Duodenal mucosa (tissue), 2 donors: ENCODE data around the gene TEX19.
A peak's percentile ranks its signal among the peaks of the same experiment; 100 is the strongest.
"Not testable (repeated sequence)": the region's sequence is repeated elsewhere in the genome, so short reads cannot be mapped to it uniquely, and the experiment has no call there.

Experiments
- H3K27ac ChIP-seq: one replicate; pipeline ENCODE4 v1.7.0; 2013; ENCODE audit warnings: low read depth, low read length
- H3K27me3 ChIP-seq, 2 donors: one replicate each; pipeline ENCODE4 v1.7.0; 2013; ENCODE audit warnings: low read length in 2 of 2, control low read depth in 1 of 2; ENCODE audit not compliant: insufficient read depth in 2 of 2, control insufficient read depth in 1 of 2
- H3K36me3 ChIP-seq, 2 donors: one replicate each; pipeline ENCODE4 v1.7.0; 2013; ENCODE audit warnings: low read length in 2 of 2, control low read depth in 1 of 2; ENCODE audit not compliant: insufficient read depth in 2 of 2, control insufficient read depth in 1 of 2
- H3K4me1 ChIP-seq, 2 donors: one replicate each; pipeline ENCODE4 v1.7.0; 2013; ENCODE audit warnings: low read length in 2 of 2, control low read depth in 1 of 2; ENCODE audit not compliant: insufficient read depth in 2 of 2, control insufficient read depth in 1 of 2
- H3K4me3 ChIP-seq, 2 donors: one replicate each; pipeline ENCODE4 v1.7.0; 2013; ENCODE audit warnings: low read length in 2 of 2, low read depth in 1 of 2
- H3K9ac ChIP-seq, 2 donors: one replicate each; pipeline ENCODE4 v1.7.0; 2013; ENCODE audit warnings: low read length in 2 of 2, low read depth in 1 of 2
- H3K9me3 ChIP-seq, 2 donors: one replicate each; pipeline ENCODE4 v1.7.0; 2013; ENCODE audit warnings: low read length in 2 of 2, control low read depth in 1 of 2; ENCODE audit not compliant: control insufficient read depth in 1 of 2

The TEX19 gene

DNA sequence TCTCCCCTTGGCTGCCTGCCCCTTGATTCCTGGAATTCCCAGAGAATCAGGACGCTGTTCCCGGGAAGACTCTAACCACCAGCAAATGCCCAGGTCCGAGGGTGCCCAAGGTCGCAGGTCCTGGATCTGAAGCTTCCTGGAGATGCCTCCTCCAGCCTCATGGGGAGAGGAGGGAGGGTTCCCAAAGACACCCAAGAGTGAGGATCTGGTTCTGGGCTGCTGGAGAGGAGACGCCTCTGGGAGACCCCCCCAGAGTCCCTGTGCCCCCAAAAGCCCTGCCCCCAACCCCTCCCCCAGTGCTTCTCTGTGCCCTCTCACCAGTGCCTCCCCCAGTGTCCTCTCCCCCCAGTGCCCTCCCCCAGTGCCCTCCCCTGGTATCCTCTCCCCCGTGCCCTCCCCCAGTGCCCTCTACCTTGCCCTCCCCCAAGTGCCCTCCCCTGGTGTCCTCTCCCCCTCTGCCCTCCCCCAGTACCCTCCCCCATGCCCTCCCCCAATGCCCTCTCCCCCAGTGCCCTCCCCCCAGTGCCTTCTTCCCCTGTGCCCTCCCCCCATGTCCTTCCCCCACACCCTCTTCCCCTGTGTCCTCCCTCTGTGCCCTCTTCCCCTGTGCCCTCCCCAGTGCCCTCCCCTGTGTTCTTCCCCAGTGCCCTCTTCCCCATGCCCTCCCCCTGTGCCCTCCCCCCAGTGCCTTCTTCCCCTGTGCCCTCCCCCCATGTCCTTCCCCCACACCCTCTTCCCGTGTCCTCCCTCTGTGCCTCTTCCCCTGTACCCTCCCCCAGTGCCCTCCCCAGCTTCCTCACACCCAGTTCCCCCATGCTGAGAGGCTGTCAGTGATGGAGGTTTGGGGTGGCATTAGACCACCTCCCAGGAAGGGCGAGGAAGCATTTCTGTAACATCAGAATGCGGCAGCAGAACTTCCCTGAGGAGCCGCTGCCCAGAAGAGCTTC lies 19.1 kb upstream of the TEX19 start:
- no peaks in the 10 kb centered on the region for H3K36me3 ChIP-seq
- no peaks in the 10 kb centered on the region for H3K27me3 ChIP-seq
- H3K4me3 ChIP-seq = peak overlapping the region; percentile 60 to 67
- no peaks in the 10 kb centered on the region for H3K9me3 ChIP-seq
- peak overlapping the region; percentile 55 to 57 for H3K9ac ChIP-seq
- H3K27ac ChIP-seq = no peak overlapping the region
- peaks cover 12 to 18% of the 10 kb centered on the region in 2 donors for H3K4me1 ChIP-seq

DNA sequence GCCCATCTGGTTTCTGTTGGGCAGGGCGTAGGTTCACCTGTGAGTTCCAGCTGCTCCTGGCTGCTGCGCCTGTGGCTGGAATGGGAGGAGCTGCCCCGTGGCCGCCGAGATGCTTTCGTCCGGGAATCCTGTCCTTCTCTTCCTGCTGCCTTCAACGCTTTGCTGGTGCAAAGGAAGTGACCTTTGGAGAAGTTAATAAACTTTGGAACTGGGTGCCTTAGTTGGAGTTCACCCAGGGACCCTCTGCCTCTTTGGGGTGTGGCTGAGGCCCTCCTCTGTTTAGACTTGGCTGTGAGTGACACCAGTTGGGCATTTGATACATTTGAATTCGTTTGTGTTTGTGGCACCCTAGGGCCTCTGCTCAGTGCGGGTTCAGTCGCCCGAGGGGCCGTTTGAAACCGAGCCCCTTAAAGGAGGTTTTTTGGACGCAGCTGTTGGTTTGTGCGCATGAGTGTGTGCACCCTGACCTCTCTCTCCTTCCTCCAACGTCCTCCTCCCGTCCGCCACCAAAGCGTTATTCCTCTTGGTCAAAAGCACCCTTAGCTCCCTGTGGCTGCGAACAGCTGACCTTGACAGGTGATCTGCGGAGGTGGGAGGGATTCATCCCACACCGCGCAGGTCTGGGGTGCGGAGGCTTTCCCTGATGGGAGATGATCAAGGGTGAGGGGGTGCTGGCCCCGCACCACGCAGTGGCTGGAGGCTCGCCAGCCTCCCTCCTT lies 16.5 kb upstream of the TEX19 start:
- Histone ChIP-seq H3K4me3 (no peak overlapping the region), H3K27me3 (no peaks in the 10 kb centered on the region), H3K9ac (no peak overlapping the region), H3K27ac (no peak overlapping the region), H3K9me3 (no peaks in the 10 kb centered on the region), H3K36me3 (no peaks in the 10 kb centered on the region), H3K4me1 (peaks cover 12% of the 10 kb centered on the region in 2 donors)

DNA sequence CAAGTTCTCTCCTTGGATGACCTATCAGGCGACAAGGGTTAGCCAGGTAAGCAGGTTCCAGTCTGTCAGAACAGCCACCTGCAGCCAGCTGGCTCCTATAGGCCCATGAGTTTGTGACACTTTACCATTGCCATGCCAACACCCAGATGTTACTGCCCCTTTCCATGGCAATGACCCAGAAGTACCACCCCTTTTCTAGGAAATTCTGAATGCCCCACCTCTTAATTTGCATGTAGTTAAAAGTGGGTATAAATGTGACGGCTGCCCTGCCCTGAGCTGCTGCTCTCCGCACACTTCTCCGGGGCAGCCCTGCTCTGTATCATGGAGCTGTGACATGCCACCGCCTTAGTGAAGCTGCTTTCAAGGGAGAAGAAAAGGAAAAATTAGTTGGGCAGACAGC lies 15.5 kb upstream of the TEX19 start:
- Histone ChIP-seq H3K9me3 (no peaks in the 10 kb centered on the region), H3K9ac (no peak overlapping the region), H3K4me1 (peaks cover 11 to 12% of the 10 kb centered on the region in 2 donors), H3K27me3 (no peaks in the 10 kb centered on the region), H3K27ac (no peak overlapping the region), H3K36me3 (no peaks in the 10 kb centered on the region), H3K4me3 (no peak overlapping the region)

DNA sequence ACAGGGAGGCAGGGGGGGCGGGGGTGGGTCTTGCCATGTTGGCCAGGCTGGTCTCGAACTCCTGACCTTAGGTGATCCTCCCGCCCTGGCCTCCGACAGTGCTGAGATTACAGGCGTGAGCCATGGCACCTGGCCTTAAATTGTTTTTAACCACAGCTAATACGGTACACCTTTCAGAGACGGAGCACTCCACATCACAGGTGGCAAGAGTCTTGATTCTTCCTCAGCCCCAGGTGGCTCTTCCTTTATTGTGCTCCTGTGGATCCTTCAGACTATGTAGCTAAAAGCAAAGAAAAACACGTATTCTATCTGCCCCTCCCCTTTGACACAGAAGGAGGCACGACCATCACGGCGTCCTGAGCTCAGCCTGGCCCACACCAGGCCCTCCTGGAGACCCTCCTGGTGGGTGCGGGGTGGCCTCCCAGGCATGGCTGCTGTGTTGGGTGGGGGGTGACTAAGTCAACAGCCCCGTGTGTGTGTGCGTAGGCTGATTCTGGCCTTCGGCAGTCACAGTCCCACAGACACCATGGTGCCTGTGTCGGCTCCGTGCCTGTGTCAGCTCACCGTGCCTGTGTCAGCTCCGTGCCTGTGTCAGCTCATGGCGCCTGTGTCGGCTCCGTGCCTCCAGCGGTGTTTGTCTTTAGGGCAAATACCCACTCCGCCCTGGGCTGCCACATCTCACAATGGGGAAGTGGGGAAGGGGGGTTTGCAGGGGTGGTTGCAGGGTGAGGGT lies 14.7 kb upstream of the TEX19 start:
- Histone ChIP-seq H3K36me3 (no peaks in the 10 kb centered on the region), H3K9me3 (no peaks in the 10 kb centered on the region), H3K4me1 (peaks cover 3 to 4% of the 10 kb centered on the region in 2 donors), H3K4me3 (no peak overlapping the region), H3K27ac (no peak overlapping the region), H3K9ac (no peak overlapping the region), H3K27me3 (peaks cover under 1 to 6% of the 10 kb centered on the region in 2 donors)

DNA sequence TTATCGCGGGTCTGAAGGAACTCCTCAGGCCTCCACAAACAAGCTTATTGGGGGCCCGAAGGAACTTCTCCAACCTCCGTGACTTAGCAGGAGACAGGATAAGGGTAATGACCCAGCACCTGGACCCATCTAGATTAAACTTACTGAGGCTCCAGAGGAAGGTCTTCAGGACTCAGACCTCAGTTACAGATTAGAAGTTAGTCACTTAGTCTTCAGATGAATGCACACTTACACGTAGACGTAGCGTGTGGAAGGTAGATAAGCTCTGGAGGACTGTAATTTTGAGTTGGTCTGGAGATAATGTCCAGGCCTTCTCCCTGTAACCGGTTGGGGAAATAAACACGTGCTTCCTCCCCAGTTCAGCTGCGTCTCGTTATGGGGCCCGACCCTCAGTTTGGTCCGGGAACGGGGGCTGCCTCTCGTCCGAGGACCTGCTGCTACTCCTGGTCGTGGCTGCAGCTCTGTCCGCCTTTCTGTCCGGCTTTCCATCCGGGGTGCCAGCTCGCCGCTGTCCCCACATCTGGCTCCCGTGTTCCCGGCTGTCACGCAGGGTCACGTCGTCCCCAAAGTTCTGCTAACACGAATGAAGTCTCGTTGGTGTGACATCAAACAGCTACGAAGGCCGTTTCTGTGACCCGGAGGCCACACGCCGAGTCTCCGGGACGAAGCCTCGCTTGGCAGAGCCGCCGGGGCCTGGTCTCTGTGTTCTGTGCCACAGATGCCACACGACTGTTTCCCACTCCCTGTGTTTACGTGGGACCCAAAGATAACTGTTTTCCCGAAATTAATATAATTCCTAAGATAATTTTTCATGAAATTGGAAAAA lies 13.7 kb upstream of the TEX19 start:
- no peak overlapping the region for H3K27ac ChIP-seq
- H3K36me3 ChIP-seq = no peaks in the 10 kb centered on the region
- H3K4me1 ChIP-seq = no peaks in the 10 kb centered on the region
- no peak overlapping the region for H3K9ac ChIP-seq
- peaks cover 5 to 7% of the 10 kb centered on the region in 2 donors for H3K27me3 ChIP-seq
- no peak overlapping the region for H3K4me3 ChIP-seq
- H3K9me3 ChIP-seq = no peaks in the 10 kb centered on the region

DNA sequence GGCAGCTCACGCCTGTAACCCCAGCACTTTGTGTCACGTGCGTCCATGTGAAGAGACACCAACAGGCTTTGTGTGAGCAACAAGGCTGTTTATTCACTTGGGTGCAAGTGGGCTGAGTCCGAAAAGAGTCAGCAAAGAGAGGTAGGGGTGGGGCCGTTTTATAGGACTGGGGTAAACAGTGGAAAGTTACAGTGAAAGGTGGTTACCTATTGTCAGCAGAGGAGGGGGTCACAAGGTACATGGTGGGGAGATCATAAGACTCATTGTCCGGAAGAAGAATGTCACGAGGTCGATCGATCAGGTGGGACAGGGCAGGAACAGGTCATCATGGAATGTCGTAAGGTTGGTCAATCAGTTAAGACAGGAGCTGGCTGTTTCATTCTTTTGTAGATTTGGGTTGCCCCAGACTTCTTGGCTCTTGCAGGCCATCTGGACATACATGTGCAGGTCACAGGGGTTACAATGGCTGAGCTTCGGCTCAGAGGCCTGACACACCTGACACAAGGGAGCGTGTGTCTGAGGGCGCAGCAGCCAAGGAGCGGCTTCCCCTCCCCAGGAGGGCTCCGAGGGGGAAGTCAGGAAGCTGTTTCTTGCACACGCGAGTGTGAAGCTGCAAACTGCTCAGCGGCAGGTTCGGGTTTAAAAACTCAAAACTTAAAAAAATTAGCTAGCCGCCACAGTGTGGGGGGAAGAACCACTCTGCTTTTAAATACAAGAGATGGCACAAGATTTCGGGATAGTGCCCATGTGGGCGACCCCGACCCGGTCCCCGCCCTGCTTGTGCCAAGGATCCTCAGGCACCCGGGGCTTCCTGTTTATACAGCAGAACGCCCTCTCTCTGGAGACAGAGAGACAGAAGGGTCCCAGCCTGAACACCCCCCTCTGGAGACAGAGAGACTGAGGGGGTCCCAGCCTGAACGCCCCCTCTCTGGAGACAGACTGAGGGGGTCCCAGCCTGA lies 12.4 kb upstream of the TEX19 start:
- no peak overlapping the region for H3K27ac ChIP-seq
- H3K9ac ChIP-seq = no peak overlapping the region
- no peaks in the 10 kb centered on the region for H3K36me3 ChIP-seq
- H3K4me3 ChIP-seq = no peak overlapping the region
- no peaks in the 10 kb centered on the region for H3K9me3 ChIP-seq
- H3K4me1 ChIP-seq = no peaks in the 10 kb centered on the region
- H3K27me3 ChIP-seq = peaks cover 5 to 11% of the 10 kb centered on the region in 2 donors

DNA sequence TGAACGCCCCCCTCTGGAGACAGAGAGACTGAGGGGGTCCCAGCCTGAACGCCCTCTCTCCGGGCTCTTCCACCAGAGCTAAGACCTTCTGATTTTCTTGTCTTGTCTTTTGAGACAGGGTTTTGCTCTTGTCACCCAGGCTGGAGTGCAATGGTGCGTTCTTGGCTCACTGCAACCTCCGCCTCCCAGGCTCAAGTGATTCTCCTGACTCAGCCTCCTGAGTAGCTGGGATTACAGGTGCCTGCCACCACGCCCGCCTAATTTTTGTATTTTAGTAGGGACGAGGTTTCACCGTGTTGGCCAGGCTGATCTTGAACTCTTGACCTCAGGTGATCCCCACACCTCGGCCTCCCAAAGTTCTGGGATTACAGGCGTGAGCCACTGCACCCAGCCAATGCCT lies 11.1 kb upstream of the TEX19 start:
- peaks cover 5 to 11% of the 10 kb centered on the region in 2 donors for H3K27me3 ChIP-seq
- H3K4me1 ChIP-seq, H3K27ac ChIP-seq: not testable (repeated sequence)

DNA sequence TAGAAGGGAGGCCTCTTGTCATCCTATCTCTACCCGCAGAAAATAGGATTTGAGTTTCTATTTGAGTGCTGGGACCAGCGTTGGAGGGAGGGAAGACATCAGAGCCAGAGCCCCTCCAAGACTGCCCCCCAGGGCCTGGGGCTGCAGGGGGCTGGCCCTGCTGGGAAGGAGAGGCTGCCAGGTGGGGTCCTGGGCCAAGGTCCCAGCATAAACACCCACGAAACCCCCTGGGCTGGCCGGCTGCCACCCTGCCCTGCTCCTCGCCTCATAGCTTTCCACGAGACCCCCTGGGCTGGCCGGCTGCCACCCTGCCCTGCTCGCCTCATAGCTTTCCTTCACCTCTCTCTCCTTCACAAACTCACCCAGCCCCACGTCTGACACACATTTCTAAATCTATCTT lies 10.6 kb upstream of the TEX19 start:
- H3K9me3 ChIP-seq = no peaks in the 10 kb centered on the region
- H3K27me3 ChIP-seq = peaks cover 5 to 11% of the 10 kb centered on the region in 2 donors
- H3K27ac ChIP-seq = no peak overlapping the region
- no peaks in the 10 kb centered on the region for H3K36me3 ChIP-seq
- no peak overlapping the region for H3K4me3 ChIP-seq
- peaks cover 0 to 5% of the 10 kb centered on the region in 2 donors for H3K4me1 ChIP-seq
- H3K9ac ChIP-seq = no peak overlapping the region

More for the DNA sequence above, 11.1 kb upstream of the TEX19 start:
- not testable (repeated sequence) for H3K36me3 ChIP-seq, H3K9me3 ChIP-seq, H3K9ac ChIP-seq, H3K4me3 ChIP-seq

DNA sequence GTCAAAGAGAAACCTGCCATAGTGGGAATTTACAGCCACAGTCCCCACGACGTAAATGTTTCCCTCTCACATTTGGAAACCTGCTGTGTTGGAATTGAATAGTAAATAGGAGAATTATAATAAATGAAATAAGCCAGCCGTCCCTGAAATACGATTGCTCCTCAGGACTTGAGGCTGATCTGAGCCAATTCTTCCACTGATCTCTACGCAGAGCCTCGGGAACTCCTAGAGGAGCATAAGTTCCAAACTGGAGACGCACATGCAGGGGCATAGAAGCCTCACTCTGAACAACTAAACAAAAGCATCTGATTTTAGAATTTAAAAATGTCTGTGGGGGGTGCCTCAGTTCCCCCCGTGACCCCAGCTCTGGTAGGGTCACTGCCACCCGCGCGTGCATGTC lies 10.2 kb upstream of the TEX19 start:
- Histone ChIP-seq H3K4me3 (no peak overlapping the region), H3K36me3 (no peaks in the 10 kb centered on the region), H3K27ac (no peak overlapping the region), H3K27me3 (peaks cover 5 to 11% of the 10 kb centered on the region in 2 donors), H3K4me1 (peaks cover 0 to 5% of the 10 kb centered on the region in 2 donors), H3K9me3 (no peaks in the 10 kb centered on the region), H3K9ac (no peak overlapping the region)
